ENCODE measurements around the gene TNFRSF25. TPM values are rescaled to one million over a fixed set of nuclear protein-coding genes. Genes with fewer than 3 reads are reported as not detected.

The TNFRSF25 gene
- total RNA-seq, 1 donor from 2014 or later = 27.9 TPM

GRCh38 chr1:6420454-6421042, 45.4 kb downstream of the TNFRSF25 start:
- Mint-ChIP-seq H3K9me3 (ENCODE audit: unreplicated experiment) (no peaks in the 10 kb centered on the region), H3K27me3 (ENCODE audit: unreplicated experiment) (peaks cover 60% of the 10 kb centered on the region), H3K36me3 (ENCODE audit: unreplicated experiment) (no peaks in the 10 kb centered on the region), H3K4me3 (ENCODE audit: unreplicated experiment) (no peak overlapping the region), H3K4me1 (ENCODE audit: unreplicated experiment) (peaks cover 17% of the 10 kb centered on the region), H3K27ac (ENCODE audit: unreplicated experiment) (no peak overlapping the region)
- DNase-seq (ENCODE audit: extremely low spot score, unreplicated experiment) = no peak
- TF ChIP-seq CTCF (IDR thresholded peaks at IDR 0.05) = no peak

- peak within 1 kb of the TSS; percentile 22 for H3K4me3 Mint-ChIP-seq (ENCODE audit: unreplicated experiment)
- no peak for TF ChIP-seq CTCF (IDR thresholded peaks at IDR 0.05)
- H3K4me1 Mint-ChIP-seq (ENCODE audit: unreplicated experiment) = peaks cover 22% of the 10 kb centered on the region
- no peak within 1 kb of the TSS for H3K27ac Mint-ChIP-seq (ENCODE audit: unreplicated experiment)
- no peaks in the 10 kb centered on the region for H3K36me3 Mint-ChIP-seq (ENCODE audit: unreplicated experiment)
- H3K9me3 Mint-ChIP-seq (ENCODE audit: unreplicated experiment) = no peaks in the 10 kb centered on the region
- H3K27me3 Mint-ChIP-seq (ENCODE audit: unreplicated experiment) = peaks cover 64% of the 10 kb centered on the region
- no peak for DNase-seq (ENCODE audit: extremely low spot score, unreplicated experiment)
Measured at GRCh38 chr1:6419804-6420453, 46.0 kb downstream of the TNFRSF25 start, which contains the start of gene HES2. Gene HES2, minus strand, starts transcription at chr1:6419919. Its CDS starts 99 bp downstream, at chr1:6419820.

GRCh38 chr1:6419397-6419803, 46.6 kb downstream of the TNFRSF25 start:
- Mint-ChIP-seq H3K27me3 (ENCODE audit: unreplicated experiment) (peaks cover 68% of the 10 kb centered on the region), H3K27ac (ENCODE audit: unreplicated experiment) (no peak overlapping the region), H3K4me1 (ENCODE audit: unreplicated experiment) (peaks cover 27% of the 10 kb centered on the region), H3K36me3 (ENCODE audit: unreplicated experiment) (no peaks in the 10 kb centered on the region), H3K4me3 (ENCODE audit: unreplicated experiment) (no peak overlapping the region), H3K9me3 (ENCODE audit: unreplicated experiment) (no peaks in the 10 kb centered on the region)
- DNase-seq (ENCODE audit: extremely low spot score, unreplicated experiment) = no peak
- no peak for TF ChIP-seq CTCF (IDR thresholded peaks at IDR 0.05)

GRCh38 chr1:6418668-6419396, 47.1 kb downstream of the TNFRSF25 start:
- DNase-seq (ENCODE audit: extremely low spot score, unreplicated experiment) = no peak
- peaks cover 24% of the 10 kb centered on the region for H3K4me1 Mint-ChIP-seq (ENCODE audit: unreplicated experiment)
- H3K4me3 Mint-ChIP-seq (ENCODE audit: unreplicated experiment) = peak overlapping the region; percentile 22
- TF ChIP-seq CTCF (IDR thresholded peaks at IDR 0.05) = no peak
- H3K27ac Mint-ChIP-seq (ENCODE audit: unreplicated experiment) = no peak overlapping the region
- H3K9me3 Mint-ChIP-seq (ENCODE audit: unreplicated experiment) = no peaks in the 10 kb centered on the region
- H3K27me3 Mint-ChIP-seq (ENCODE audit: unreplicated experiment) = peaks cover 66% of the 10 kb centered on the region
- H3K36me3 Mint-ChIP-seq (ENCODE audit: unreplicated experiment) = no peaks in the 10 kb centered on the region
